Brain microvascular endothelial cell (primary cell): ENCODE data around the gene MTX1.

Experiments used
- DNase-seq: peaks from one replicate; pipeline ENCODE4 v3.0.0-alpha.2; 2020
- H3K27ac ChIP-seq: fragments of 250-450 bp; sonication (Bioruptor Pico); 2 replicates; pipeline ENCODE4 v1.5.1; 2020; ENCODE audit warnings: mild to moderate bottlenecking, moderate library complexity
- H3K27me3 ChIP-seq: fragments of 250-450 bp; sonication (Bioruptor Pico); replicated peaks from 2 replicates; pipeline ENCODE4 v1.5.1; 2020; ENCODE audit warnings: mild to moderate bottlenecking
- H3K36me3 ChIP-seq: fragments of 250-450 bp; sonication (Bioruptor Pico); replicated peaks from 2 replicates; pipeline ENCODE4 v1.5.1; 2020; ENCODE audit warnings: mild to moderate bottlenecking
- H3K4me3 ChIP-seq: 2 replicates; pipeline ENCODE4 v1.5.1; 2011; ENCODE audit warnings: low read depth, mild to moderate bottlenecking, control low read depth, low read length, moderate library complexity
- in situ Hi-C: cut with HindIII; loops from 2 replicates; pipeline ENCODE4 v1.10.0; 2017; ENCODE audit warnings: low sequenced_read_pairs, low pct_ligation_motif_present
- TF ChIP-seq, protein P1 (sequence below): IDR thresholded peaks from 2 replicates; pipeline ENCODE4 v1.5.1; 2011; ENCODE audit warnings: low read depth, mild to moderate bottlenecking, moderate library complexity, low read length, control low read depth, inconsistent platforms; ENCODE audit errors: missing control alignments

MTX1 gene

GRCh38 chr1:155174324-155175280 is 33.9 kb upstream of the MTX1 start:
- no peak for DNase-seq
- TF ChIP-seq, protein P1, sequence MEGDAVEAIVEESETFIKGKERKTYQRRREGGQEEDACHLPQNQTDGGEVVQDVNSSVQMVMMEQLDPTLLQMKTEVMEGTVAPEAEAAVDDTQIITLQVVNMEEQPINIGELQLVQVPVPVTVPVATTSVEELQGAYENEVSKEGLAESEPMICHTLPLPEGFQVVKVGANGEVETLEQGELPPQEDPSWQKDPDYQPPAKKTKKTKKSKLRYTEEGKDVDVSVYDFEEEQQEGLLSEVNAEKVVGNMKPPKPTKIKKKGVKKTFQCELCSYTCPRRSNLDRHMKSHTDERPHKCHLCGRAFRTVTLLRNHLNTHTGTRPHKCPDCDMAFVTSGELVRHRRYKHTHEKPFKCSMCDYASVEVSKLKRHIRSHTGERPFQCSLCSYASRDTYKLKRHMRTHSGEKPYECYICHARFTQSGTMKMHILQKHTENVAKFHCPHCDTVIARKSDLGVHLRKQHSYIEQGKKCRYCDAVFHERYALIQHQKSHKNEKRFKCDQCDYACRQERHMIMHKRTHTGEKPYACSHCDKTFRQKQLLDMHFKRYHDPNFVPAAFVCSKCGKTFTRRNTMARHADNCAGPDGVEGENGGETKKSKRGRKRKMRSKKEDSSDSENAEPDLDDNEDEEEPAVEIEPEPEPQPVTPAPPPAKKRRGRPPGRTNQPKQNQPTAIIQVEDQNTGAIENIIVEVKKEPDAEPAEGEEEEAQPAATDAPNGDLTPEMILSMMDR: no peak
- peaks cover 27% of the 10 kb centered on the region for H3K36me3 ChIP-seq
- H3K27ac ChIP-seq: no peak overlapping the region
- in situ Hi-C loops: no loop called here
- H3K27me3 ChIP-seq: no peaks in the 10 kb centered on the region
- H3K4me3 ChIP-seq: peak overlapping the region; percentile 96

GRCh38 chr1:155175281-155175926 is 33.1 kb upstream of the MTX1 start:
- H3K27ac ChIP-seq: no peak overlapping the region
- peaks cover 31% of the 10 kb centered on the region for H3K36me3 ChIP-seq
- DNase-seq: no peak
- peak overlapping the region; percentile 96 for H3K4me3 ChIP-seq
- TF ChIP-seq, protein P1: no peak
- in situ Hi-C loops: no loop called here
- H3K27me3 ChIP-seq: no peaks in the 10 kb centered on the region

DNA sequence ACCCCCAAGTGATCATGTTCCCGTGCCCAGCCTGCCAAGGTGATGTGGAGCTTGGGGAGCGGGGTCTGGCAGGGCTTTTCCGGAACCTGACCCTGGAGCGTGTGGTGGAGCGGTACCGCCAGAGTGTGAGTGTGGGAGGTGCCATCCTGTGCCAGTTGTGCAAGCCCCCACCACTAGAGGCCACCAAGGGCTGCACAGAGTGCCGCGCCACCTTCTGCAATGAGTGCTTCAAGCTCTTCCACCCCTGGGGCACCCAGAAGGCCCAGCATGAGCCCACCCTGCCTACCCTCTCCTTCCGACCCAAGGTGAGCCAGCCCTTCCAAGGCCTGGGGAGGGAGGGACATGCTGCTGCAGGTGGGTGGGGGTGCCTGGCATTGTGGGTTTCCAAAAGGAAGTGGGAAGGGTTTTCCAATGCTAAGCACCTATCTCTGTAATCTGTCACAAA is 32.5 kb upstream of the MTX1 start:
- H3K27me3 ChIP-seq: no peaks in the 10 kb centered on the region
- no peak overlapping the region for H3K27ac ChIP-seq
- no peak for DNase-seq
- TF ChIP-seq, protein P1: no peak
- in situ Hi-C loops: no loop called here
- peaks cover 32% of the 10 kb centered on the region for H3K36me3 ChIP-seq
- no peak overlapping the region for H3K4me3 ChIP-seq

DNA sequence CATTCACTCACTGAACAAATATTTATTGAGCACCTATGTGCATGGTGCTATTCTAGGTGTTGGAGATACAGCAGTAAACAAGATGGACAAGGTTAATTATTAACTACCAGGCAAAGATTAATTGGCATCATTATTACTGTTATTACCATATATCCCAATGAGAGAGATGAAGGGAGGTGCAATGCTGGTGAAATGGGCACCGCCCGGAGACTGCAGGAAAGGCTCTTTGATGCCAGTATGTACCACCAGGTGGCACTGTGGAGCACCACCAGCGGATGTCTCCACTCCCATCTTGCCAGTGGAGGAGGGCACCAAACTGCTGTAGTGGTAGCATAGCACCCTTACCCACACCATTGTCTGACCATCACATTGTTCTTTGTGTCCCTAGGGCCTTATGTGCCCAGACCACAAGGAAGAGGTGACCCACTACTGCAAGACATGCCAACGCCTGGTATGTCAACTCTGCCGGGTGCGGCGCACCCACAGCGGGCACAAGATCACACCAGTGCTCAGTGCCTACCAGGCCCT is 31.9 kb upstream of the MTX1 start:
- no peaks in the 10 kb centered on the region for H3K27me3 ChIP-seq
- peak; percentile 61 for DNase-seq
- TF ChIP-seq, protein P1: peak; percentile 93
- H3K36me3 ChIP-seq: peaks cover 32% of the 10 kb centered on the region
- H3K27ac ChIP-seq: no peak overlapping the region
- in situ Hi-C loops: no loop called here
- H3K4me3 ChIP-seq: no peak overlapping the region

DNA sequence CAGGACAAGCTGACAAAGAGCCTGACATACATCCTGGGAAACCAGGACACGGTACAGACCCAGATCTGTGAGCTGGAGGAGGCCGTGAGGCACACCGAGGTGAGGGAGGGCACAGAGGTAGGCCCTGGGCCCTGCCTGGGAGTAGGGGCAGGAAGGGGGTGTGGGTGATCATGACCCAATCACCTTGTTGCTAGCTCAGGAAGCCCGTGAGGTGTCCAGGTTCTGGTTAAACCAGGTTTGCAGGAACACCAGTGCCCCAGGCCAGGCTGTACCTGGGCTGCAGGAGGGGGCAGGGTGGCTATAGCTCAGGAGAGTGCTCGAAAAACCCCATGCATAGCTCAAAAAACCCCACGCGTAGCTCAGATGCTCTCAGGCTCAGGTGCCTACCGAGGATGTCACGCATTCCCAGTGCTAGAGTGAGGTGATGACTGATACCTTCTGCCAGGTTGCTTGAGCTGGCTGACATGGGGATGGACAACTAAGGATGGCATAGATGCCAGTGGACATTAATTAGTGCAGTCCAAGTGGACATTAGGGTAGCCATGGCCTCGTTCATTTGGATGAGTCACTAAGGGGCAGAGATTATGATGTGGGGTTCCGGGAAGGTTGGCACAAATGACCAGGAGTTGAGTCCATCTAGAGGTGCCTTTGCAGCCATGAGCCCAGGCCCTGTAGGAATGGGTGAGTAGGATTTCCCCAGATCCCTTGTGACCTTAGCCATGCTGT is 31.1 kb upstream of the MTX1 start:
- DNase-seq: no peak
- Histone ChIP-seq H3K4me3 (no peak overlapping the region), H3K27ac (no peak overlapping the region), H3K27me3 (no peaks in the 10 kb centered on the region), H3K36me3 (peaks cover 32% of the 10 kb centered on the region)
- TF ChIP-seq, protein P1: no peak
- in situ Hi-C loops: no loop called here
